ENCODE measurements around the gene CEP70. TPM values are rescaled to one million over a fixed set of nuclear protein-coding genes. Genes with fewer than 3 reads are reported as not detected.
"Not testable (repeated sequence)": the region's sequence is repeated elsewhere in the genome, so short reads cannot be mapped to it uniquely, and the experiment has no call there.

CEP70 gene
- polyA plus RNA-seq, 1 donor (not counting 4 experiments of a cell fraction or from before 2014, with no cell fraction given): 11.4 TPM

GRCh38 chr3:138455801-138456716 lies 138.0 kb downstream of the CEP70 start:
- Histone ChIP-seq H3K9me3 (ENCODE audit: control insufficient read depth, low read depth, low read length) (no peaks in the 10 kb centered on the region), H3K27me3 (ENCODE audit: control insufficient read depth, extremely low read depth, insufficient read depth, low read length) (no peaks in the 10 kb centered on the region), H3K79me2 (ENCODE audit: control insufficient read depth, insufficient read depth, low read length) (no peaks in the 10 kb centered on the region), H2AFZ (ENCODE audit: control insufficient read depth, low read length) (no peak overlapping the region), H3K4me1 (ENCODE audit: control insufficient read depth, extremely low read depth, insufficient read depth, low read length) (peaks cover 17% of the 10 kb centered on the region), H3K4me2 (ENCODE audit: control insufficient read depth, extremely low read depth, insufficient read depth, low read depth, low read length) (no peak overlapping the region), H4K20me1 (ENCODE audit: control insufficient read depth, extremely low read depth, insufficient read depth, low read length) (no peaks in the 10 kb centered on the region), H3K27ac (ENCODE audit: control insufficient read depth, insufficient read depth, low read length) (no peak overlapping the region), H3K36me3 (ENCODE audit: control insufficient read depth in 2 of 2, extremely low read depth in 1 of 2, insufficient read depth in 2 of 2, low read length in 2 of 2) (no peaks in the 10 kb centered on the region), H3K9ac (ENCODE audit: control insufficient read depth, extremely low read depth, insufficient read depth, low read length) (no peak overlapping the region), H3K4me3 (ENCODE audit: control insufficient read depth in 2 of 3, extremely low read depth in 1 of 3, insufficient read depth in 2 of 3, low read depth in 1 of 3, low read length in 3 of 3) (no peak overlapping the region), H3K9me1 (ENCODE audit: control insufficient read depth, extremely low read depth, insufficient read depth, low read length) (no peaks in the 10 kb centered on the region)
- FAIRE-seq (no peak), DNase-seq (ENCODE audit: low read depth, low spot score) (peak; percentile 33)
- dilution Hi-C loops (cut with MboI; ENCODE audit: extremely low pct_ligation_motif_present, low sequenced_read_pairs): no loop called here
- no peak for TF ChIP-seq EZH2 (IDR thresholded peaks at IDR 0.05; ENCODE audit: low read length)
- no peak for TF ChIP-seq CTCF (optimal IDR thresholded peaks at IDR 0.05 in 1 of 3, IDR thresholded peaks at IDR 0.05 in 1 of 3, conservative IDR thresholded peaks at IDR 0.05 in 1 of 3; ENCODE audit: extremely low read depth in 1 of 3, insufficient read depth in 2 of 3, low read length in 3 of 3)

- H3K9me1 ChIP-seq (ENCODE audit: control insufficient read depth, extremely low read depth, insufficient read depth, low read length); H3K27ac ChIP-seq (ENCODE audit: control insufficient read depth, insufficient read depth, low read length); DNase-seq (ENCODE audit: low read depth, low spot score); H3K79me2 ChIP-seq (ENCODE audit: control insufficient read depth, insufficient read depth, low read length); H3K4me3 ChIP-seq (ENCODE audit: control insufficient read depth in 2 of 3, extremely low read depth in 1 of 3, insufficient read depth in 2 of 3, low read depth in 1 of 3, low read length in 3 of 3); H3K36me3 ChIP-seq (ENCODE audit: control insufficient read depth in 2 of 2, extremely low read depth in 1 of 2, insufficient read depth in 2 of 2, low read length in 2 of 2); H4K20me1 ChIP-seq (ENCODE audit: control insufficient read depth, extremely low read depth, insufficient read depth, low read length); dilution Hi-C loops (cut with MboI; ENCODE audit: extremely low pct_ligation_motif_present, low sequenced_read_pairs); H3K9ac ChIP-seq (ENCODE audit: control insufficient read depth, extremely low read depth, insufficient read depth, low read length); H3K9me3 ChIP-seq (ENCODE audit: control insufficient read depth, low read depth, low read length); H2AFZ ChIP-seq (ENCODE audit: control insufficient read depth, low read length); H3K27me3 ChIP-seq (ENCODE audit: control insufficient read depth, extremely low read depth, insufficient read depth, low read length); H3K4me2 ChIP-seq (ENCODE audit: control insufficient read depth, extremely low read depth, insufficient read depth, low read depth, low read length); FAIRE-seq: not testable (repeated sequence)
- peaks cover 21% of the 10 kb centered on the region for H3K4me1 ChIP-seq (ENCODE audit: control insufficient read depth, extremely low read depth, insufficient read depth, low read length)
These were observed 140.1 kb downstream of the CEP70 start for GRCh38 chr3:138453940-138454339.
